Activated CD4-positive, alpha-beta T cell treated with anti-CD3 and anti-CD28 coated beads for 24 hours (primary cell): ENCODE data around the gene CTTNBP2.

Experiments used
- DNase-seq, 2 donors: peaks; one replicate each; pipeline ENCODE4 v3.0.0-alpha.2; 2020; ENCODE audit warnings: low read depth in 2 of 2

The CTTNBP2 gene, protein sequence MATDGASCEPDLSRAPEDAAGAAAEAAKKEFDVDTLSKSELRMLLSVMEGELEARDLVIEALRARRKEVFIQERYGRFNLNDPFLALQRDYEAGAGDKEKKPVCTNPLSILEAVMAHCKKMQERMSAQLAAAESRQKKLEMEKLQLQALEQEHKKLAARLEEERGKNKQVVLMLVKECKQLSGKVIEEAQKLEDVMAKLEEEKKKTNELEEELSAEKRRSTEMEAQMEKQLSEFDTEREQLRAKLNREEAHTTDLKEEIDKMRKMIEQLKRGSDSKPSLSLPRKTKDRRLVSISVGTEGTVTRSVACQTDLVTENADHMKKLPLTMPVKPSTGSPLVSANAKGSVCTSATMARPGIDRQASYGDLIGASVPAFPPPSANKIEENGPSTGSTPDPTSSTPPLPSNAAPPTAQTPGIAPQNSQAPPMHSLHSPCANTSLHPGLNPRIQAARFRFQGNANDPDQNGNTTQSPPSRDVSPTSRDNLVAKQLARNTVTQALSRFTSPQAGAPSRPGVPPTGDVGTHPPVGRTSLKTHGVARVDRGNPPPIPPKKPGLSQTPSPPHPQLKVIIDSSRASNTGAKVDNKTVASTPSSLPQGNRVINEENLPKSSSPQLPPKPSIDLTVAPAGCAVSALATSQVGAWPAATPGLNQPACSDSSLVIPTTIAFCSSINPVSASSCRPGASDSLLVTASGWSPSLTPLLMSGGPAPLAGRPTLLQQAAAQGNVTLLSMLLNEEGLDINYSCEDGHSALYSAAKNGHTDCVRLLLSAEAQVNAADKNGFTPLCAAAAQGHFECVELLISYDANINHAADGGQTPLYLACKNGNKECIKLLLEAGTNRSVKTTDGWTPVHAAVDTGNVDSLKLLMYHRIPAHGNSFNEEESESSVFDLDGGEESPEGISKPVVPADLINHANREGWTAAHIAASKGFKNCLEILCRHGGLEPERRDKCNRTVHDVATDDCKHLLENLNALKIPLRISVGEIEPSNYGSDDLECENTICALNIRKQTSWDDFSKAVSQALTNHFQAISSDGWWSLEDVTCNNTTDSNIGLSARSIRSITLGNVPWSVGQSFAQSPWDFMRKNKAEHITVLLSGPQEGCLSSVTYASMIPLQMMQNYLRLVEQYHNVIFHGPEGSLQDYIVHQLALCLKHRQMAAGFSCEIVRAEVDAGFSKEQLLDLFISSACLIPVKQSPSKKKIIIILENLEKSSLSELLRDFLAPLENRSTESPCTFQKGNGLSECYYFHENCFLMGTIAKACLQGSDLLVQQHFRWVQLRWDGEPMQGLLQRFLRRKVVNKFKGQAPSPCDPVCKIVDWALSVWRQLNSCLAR (N-terminal part only)

DNA sequence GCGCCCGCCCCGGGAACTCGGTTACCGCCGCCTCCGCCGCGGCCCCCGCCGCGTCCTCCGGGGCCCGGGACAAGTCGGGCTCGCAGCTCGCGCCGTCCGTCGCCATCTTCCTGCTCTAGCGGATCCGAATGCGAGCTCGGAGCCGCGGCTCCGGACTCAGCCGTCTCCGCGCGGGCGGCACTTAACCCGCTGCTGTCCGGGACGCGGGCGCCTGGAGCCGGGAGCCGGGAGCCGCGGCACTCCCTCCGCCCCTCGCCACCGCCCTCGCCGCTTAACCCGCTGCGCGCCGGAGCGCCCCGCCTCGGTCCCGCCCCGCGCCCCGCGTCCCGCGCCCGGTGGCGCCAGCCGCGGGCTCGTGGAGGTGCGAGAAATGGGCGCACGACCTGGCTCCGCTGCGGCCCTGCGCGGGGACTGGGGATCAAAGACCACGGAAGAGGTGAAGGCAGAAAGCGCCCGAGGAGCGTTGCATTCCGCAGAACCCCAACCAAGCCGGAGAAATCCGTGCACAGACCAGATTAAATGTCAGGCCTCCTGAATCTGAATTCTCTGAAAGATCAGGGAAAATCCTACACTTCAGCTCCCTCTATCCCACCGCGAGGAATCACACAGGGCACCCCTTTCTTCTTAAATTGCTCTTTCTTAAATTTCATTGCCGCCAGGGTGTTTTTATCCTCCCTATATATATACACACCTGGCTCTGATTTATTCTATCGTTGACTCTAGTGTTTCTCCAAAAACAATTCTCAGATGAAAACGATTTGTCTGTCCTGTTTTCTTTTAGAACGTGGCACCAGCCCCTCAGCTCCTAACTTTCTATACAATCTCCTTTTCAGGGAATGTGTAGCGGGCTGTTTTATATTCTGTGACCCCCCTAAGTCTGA lies at the start of gene CTTNBP2:
CTTNBP2 (minus strand) TSS at position 132 of the 881 bp plus-strand sequence; CDS start at position 106, 26 bp downstream.
- no peak for DNase-seq

DNA sequence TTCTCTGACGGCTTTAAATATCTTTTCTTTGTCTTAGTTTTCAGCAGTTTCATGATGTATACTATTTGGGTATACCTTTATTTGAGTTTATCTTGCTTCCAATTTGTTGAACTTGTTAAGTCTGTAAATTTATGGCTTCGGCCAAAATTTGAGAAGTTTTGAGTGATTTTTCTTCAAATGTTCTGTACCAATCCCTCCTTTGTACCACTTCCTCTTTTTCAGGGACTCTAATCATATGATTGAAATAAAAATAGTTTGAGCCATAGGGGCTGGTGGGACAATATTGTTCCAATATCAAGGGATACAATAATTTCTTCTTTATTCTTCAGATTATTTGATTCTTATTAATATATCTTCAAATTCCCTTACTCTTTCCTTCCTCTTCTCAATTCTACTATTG lies 43.1 kb upstream of the CTTNBP2 start:
- DNase-seq = no peak

DNA sequence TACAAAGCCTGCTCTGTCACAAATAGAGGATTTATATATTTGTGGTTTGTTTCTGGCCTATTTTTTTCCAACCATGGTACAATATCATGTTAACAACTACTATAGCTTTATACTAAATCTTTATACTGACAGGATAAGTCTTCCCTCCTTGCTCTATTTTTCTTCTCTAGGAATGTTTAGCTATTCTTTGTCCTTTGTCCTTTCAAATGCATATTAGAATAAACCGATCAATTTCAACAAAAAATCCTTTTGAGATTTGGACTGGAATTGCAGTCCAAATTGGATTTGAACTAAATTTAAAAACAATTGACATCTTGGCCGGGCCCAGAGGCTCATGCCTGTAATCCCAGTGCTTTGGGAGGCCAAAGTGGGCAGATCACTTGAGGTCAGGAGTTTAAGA lies 39.2 kb upstream of the CTTNBP2 start:
- DNase-seq = no peak

DNA sequence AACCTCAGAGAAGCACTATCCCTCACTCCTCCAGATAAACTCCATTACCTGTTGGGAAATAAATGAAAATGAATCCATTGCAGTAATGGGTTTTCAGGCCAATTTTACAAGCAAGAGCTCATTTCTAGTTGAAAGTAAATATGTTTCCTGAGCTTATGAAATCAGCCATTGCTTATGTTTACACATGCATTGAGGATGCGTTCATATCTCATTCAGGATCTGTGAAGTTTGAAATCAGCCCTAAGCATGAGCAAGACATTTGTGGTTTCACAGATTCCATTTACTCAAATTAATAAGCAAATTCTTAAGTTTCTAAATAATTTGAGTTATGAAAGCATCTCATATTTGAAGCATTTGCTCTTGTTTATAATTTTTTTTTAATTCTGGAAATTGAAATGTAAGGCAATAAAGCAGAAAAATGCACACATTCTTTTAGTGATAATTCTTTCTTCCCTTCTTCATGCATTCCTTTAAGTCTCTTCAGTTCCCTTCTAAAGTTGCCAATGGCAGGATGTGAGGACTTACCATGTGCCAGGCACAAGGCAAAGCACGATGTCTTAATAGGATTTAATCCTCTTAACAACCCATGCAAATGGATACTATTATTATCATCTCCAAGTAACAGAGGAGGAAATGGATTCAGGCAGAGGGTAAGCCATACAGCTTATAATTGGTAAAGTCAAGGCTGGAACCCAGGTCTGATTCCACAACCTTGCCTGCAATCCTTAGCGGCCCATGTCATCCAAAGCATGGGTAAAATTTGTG lies 35.0 kb upstream of the CTTNBP2 start:
- DNase-seq = no peak

DNA sequence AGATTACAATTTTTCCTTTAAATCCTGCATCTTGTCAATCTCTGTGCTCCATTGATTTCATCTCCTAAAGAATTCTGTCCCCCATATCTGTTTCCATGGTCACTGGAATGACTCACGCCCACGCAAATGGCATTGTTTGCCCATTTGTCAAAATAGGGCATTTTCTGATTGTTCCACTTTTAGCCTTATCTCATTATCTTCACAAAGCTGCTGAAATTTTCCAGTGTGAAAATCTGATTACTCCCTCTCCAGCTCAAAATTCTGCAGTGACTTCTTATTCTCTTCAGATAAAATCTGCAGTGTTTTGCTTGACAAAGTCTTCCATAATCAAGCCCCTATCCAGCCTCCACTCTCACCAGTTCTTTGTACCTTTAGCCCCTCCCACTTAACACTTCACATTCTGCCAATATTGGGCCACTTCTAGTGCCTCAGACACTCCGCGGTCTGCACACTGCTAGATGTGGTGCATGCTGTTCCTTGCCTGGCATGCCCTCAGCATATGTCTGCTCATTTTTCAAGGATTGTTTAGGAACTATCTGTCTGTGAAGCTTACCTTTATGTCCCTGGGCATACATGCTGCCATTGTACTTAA lies 33.9 kb upstream of the CTTNBP2 start:
- no peak for DNase-seq

DNA sequence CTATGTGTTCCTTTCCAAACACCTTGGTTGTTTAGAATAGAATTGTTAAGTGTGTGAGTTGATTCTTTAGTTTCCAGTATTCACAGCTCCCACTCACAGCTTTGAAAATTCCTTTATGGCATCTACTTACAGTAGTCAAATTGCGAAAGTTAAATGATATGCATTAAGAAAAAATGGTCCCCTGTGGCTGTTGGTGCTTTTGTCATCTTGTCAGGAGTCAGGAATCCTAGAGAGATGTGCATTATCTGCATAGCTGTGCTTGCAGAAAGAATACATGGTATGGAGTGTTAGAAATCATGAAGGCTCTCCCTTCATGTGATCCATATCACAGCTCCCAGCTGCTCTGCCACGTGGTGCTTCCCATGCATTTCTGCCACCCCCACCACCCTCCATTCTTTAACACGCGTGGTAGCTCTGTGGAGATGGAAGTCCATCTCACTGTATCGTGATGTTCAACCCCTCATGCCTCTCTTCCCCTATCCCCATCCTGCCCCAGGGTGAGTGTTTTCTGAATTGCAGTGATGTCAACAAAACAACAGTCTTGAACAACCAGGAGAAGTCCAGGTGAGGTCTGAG lies 29.2 kb upstream of the CTTNBP2 start:
- no peak for DNase-seq

DNA sequence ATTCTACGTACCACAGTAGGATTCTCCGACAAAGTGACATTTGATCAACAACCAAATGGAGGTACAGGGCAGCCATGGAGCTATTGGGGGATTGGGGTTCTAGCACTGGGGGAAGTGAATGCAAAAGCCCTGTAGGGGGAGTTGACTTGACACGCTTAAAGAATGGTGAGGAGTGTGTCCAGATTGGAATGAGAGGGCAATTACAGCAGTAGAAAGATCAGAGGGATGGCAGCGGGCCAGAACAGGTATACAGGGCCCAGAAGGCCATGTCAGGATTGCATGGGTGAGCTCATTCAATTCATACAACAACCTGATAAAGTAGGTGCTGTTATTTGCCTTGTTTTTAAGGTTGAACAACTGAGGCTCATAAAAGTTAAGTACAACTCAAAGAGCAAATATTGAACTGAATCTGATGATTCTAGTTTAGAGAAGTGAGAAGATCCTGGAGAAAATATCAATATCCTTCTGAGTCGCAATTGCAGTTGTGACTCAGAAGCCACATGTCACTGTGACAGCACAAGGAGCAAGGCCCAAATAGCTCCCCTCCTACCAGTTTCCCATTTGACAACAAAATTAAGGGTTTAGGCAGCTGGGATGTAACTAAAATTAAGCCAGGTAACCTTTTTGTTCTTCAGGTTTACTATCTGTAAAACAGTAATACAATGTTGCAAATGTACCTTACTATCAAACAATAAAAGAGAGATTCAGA lies 28.0 kb upstream of the CTTNBP2 start:
- DNase-seq = no peak

DNA sequence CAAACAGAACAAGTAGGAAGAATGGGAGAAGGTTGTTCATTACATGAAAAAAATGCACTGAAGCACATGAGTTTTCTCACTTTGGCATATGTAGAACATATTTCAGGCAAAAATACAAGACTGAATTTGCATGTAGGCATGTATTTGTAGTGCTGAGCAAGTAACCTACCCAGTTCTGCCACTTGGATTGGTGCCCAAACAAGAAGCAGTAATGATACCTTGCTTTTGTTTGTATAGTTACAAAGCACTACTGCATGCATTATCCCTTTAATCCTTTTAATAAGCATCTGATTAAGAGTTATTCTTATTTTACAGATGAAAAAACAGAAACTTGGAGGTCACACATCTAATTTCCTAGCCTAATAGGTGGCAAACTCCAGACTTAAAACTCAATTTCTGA lies 23.1 kb upstream of the CTTNBP2 start:
- no peak for DNase-seq

DNA sequence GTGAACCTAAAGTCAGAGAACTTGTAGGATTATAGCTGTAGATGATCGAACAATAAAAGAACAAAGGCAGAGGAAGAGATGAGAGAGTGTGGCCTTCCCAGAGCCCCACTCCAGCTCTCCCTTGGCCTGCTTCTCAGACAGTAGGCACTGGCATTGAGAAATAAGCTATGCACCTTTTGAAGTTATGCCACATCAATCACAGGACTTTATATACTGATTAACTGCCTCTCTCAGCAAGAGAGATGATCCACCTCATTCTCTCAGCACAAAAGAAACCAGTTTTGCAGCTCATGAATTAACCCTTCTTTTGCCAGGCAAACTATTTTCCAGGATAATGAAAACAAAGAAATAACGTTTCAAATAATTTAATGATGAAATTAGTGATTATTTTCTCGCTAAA lies 22.0 kb upstream of the CTTNBP2 start:
- no peak for DNase-seq

DNA sequence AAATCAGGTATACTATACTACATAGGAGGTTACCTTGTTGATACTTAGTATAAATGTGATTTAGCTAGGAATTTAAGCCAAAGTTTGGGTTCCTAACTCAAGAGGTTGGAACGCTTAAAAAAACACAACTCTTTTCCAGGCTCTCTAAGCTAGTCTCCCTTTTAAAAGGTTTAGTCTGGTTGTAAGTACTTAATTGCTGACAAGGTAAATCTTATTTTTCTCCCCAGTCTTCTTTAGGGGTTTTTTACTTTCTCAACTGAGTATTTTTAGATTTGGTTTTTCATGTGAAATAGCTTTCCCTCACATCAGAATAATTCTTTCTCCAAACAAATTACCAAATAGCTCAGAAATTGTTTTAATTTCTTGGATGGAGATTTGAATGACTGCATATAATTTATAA lies 20.8 kb upstream of the CTTNBP2 start:
- DNase-seq = no peak

DNA sequence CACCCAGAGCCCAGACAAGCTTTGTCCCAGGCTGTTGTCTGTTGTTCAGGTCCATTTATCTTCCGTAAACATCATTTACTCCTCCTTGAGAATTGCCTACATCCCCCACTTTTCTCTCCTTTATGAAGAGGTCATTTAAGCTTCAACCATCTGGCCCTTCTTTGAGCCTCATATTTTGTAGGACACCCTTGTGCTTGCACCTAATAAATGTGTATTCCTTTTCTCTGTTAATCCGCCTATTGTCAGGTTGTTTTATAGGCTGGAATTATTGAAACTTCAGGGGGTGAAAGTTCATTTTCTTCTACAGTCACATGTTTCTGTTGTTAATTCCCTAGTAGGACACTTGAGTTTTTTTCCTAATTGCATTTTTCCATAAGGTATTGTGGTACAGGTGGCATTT lies 19.6 kb upstream of the CTTNBP2 start:
- DNase-seq = no peak

DNA sequence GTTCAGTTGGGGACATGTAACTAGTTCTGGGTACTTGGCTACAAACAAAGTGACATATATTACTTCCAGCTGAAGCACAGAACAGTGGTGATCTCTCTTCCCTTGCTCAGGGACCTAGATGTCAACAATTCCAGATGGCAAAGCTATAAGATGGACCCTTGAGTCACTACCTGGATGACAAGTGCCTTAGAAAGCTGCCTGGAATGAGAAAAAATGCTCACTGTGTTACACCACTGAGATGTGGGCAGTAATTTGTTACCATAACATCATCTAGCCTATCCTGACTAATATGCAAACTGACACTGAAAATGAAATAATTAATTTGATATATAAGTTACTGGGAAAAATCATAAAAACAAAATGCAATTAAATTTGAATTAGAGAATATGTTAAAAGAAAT lies 16.4 kb upstream of the CTTNBP2 start:
- DNase-seq = no peak

DNA sequence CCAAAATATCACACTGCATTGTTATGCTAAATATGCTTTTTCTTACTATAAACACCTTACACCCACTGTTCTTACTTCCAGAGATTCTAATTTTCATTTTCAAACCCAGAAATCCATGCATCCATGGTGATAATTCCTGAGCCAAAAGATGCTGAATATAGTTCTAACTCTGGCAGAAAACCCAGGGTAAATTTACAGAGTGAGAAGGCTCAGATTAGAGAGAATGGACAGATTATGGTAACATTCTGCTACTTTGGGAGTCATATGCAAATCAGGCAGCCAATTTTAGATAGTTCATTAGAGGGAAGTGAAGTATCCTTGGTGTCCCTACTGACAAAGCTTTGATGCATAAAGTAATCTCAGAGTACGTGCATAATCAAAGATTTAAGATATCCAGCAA lies 15.4 kb upstream of the CTTNBP2 start:
- no peak for DNase-seq

DNA sequence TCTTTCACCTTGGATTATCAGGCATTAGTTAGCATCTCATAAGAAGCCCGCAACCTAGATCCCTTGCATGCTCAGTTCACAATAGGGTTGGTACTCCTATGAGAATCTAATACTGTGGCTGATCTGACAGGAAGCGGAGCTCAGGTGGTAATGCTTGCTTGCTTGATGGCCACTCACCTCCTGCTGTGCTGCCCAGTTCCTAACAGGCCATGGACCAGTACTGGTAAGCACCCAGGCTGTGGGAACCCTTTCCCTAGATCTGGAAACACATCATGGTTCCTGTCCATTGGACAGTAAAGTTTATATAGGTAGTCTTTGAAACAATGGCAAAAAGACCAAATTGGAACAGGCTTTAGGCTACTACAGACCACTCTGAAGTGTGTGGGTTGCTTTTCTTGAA lies 9.4 kb upstream of the CTTNBP2 start:
- DNase-seq = no peak

DNA sequence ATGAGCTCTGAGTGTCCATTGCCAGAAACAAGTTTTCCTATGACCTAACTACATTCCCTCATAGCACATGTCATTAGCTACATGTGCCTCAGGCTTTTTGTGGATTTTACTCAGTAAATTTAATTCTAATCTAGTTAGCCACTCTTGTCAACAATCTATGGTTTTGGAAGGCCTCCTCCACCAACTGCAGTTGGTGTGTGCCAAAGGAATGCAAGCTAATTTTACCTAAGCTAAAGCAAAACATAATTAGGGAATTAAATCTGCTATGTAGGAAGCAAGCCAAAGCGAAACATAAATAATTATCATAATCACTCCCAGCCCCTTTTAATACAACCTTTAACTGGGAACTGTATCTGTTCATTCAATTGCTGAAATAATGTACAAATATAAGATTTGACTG lies 3.5 kb upstream of the CTTNBP2 start:
- no peak for DNase-seq

DNA sequence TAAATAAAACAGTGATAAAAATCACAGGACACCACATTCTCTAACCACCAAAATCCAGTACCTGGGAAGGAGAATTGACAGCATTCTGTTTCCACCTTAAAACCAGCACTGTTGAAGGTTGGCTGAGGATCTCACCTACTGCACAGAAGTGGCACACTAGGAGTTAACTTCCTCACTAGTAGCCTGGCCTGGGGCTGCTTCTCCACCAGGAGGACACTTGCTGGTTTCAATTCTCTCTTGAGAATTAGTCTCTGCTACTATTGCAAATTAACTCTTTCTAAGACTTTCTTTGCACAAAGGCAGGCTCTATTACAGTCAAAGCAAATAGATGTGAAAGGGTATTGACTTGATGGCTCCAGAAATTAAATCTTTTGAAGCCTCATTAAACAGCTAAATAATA lies 2.3 kb upstream of the CTTNBP2 start:
- no peak for DNase-seq

DNA sequence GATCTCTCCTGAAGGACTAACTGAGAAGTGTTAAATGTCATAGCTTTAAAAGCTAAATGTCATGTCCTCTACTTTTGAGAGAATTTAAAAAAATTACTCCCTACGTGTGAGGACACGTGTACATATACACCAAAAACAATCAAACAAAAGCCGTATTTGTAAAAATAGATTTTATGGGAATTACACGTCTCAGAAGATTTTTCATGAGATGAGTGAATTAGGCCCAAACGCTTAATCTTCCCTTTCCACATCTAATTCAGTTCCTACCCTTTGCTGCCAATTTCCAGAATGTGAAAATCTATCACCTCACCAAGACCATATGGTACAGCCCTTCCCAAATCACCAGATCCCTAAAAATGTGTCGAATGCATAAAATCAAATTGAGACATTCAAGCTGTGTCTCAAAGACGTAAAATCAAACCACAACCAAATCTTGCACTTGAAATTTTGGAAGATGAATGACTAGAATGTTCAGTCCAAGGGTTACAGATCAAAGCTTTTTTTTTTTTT lies 1.0 kb upstream of the CTTNBP2 start:
- DNase-seq = no peak

DNA sequence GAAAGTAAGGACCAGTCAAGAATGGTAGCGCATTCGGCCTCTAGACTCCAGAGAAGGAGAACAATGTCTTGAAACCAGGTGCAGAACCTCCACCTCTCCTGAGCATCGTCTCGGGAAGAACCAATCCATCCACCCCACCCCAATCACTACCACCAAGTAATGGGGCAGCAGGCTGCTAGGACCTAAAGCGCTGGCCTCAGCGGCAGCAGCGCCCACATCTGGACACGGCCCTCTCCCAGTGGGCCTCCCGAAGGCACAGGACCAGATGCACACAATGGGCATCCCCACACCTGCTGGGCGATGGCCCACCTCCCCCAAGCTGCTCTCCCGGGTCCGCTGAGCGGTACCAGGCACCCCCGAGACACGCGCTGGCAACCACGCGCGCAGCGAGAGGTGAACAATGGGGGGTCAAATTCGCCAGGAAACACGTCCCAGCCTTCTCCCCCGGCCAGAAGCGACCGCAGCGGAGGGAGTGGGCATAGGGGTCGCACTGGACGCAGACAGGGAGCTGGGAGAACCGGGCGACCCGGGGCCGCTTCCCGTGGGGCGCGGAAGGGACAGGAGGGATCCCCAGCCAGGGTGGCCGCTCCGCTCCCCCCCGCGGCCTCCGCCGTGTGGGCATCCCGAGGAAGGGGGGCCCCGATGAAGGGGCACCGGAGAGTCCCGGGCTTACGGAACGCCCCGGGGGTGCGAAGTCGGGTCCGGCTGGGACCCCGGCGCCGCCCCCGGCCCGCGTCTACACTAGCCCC lies 506 bp downstream of the CTTNBP2 start:
- no peak for DNase-seq
